Measurements from ENCODE around the gene MYO7B. TPM values are rescaled to one million over a fixed set of nuclear protein-coding genes. Genes with fewer than 3 reads are reported as not detected.

MYO7B gene
- total RNA-seq, 1 experiment from 2014 or later: 12.7 TPM

GRCh38 chr2:127586746-127587295, 51.3 kb downstream of the MYO7B start:
- no peak for DNase-seq (ENCODE audit: low read depth)

GRCh38 chr2:127588241-127588640, 52.8 kb downstream of the MYO7B start:
- no peak for DNase-seq (ENCODE audit: low read depth)

GRCh38 chr2:127589358-127589757, 53.9 kb downstream of the MYO7B start:
- DNase-seq (ENCODE audit: low read depth): no peak

GRCh38 chr2:127589841-127590240, 54.4 kb downstream of the MYO7B start:
- no peak for DNase-seq (ENCODE audit: low read depth)

GRCh38 chr2:127590386-127591190, 55.1 kb downstream of the MYO7B start:
- no peak for DNase-seq (ENCODE audit: low read depth)

GRCh38 chr2:127591221-127591923, 55.9 kb downstream of the MYO7B start:
- DNase-seq (ENCODE audit: low read depth): peak; percentile 61

- no peak for DNase-seq (ENCODE audit: low read depth)
Measured at GRCh38 chr2:127592761-127593227, 57.3 kb downstream of the MYO7B start.

- DNase-seq (ENCODE audit: low read depth): no peak
Measured at GRCh38 chr2:127593228-127594115, 58.0 kb downstream of the MYO7B start.

- no peak for DNase-seq (ENCODE audit: low read depth)
Measured at GRCh38 chr2:127594116-127594591, 58.7 kb downstream of the MYO7B start.

- DNase-seq (ENCODE audit: low read depth): no peak
Measured at GRCh38 chr2:127596311-127597045, 61.0 kb downstream of the MYO7B start.

GRCh38 chr2:127597046-127597983, 61.8 kb downstream of the MYO7B start:
- DNase-seq (ENCODE audit: low read depth): no peak

GRCh38 chr2:127597984-127598380, 62.5 kb downstream of the MYO7B start:
- peak; percentile 80 for DNase-seq (ENCODE audit: low read depth)

GRCh38 chr2:127598711-127599110, 63.2 kb downstream of the MYO7B start:
- DNase-seq (ENCODE audit: low read depth): peak; percentile 14

GRCh38 chr2:127599211-127599610, 63.7 kb downstream of the MYO7B start:
- DNase-seq (ENCODE audit: low read depth): peak; percentile 13

GRCh38 chr2:127604986-127605385, 69.5 kb downstream of the MYO7B start:
- DNase-seq (ENCODE audit: low read depth): no peak

- DNase-seq (ENCODE audit: low read depth): peak; percentile 56
Measured at GRCh38 chr2:127605691-127606263, 70.3 kb downstream of the MYO7B start.

GRCh38 chr2:127606625-127607398, 71.3 kb downstream of the MYO7B start:
- DNase-seq (ENCODE audit: low read depth): peak; percentile 85

- no peak for DNase-seq (ENCODE audit: low read depth)
Measured at GRCh38 chr2:127607399-127607908, 72.0 kb downstream of the MYO7B start.
